B cell (primary cell): ENCODE results near the gene BECN2.

Source experiments
- CTCF ChIP-seq: fragments of 200-600 bp; IDR thresholded peaks from one replicate; pipeline ENCODE4 v1.8.0; 2022; ENCODE audit warnings: antibody characterized with exemption, mild to moderate bottlenecking
- EZH2 ChIP-seq: IDR thresholded peaks from 2 replicates; pipeline ENCODE4 v1.6.1; 2012; ENCODE audit warnings: borderline replicate concordance, low read depth, mild to moderate bottlenecking, moderate library complexity, low read length; ENCODE audit not compliant: insufficient read depth, poor library complexity, severe bottlenecking

- TF ChIP-seq CTCF, result no peak
- no peak for TF ChIP-seq EZH2
These were observed 15.3 kb downstream of the BECN2 start for GRCh38 chr1:241972703-241973369.
